Activated CD4-positive, alpha-beta T cell treated with anti-CD3 and anti-CD28 coated beads, Interleukin-2, amount 50 U/mL, for 24 hours (primary cell): ENCODE results near the gene NCOR1.
A peak's percentile ranks its signal among the peaks of the same experiment; 100 is the strongest.
"Not testable (repeated sequence)": the region's sequence is repeated elsewhere in the genome, so short reads cannot be mapped to it uniquely, and the experiment has no call there.

ENCODE experiments used
- DNase-seq, 2 donors: peaks; one replicate each; pipeline ENCODE4 v3.0.0-alpha.2; 2020; ENCODE audit warnings: low read depth in 1 of 2, low spot score in 1 of 2

The NCOR1 gene

GRCh38 chr17:16215965-16216316, 607 bp upstream of the NCOR1 start:
- no peak for DNase-seq

DNA sequence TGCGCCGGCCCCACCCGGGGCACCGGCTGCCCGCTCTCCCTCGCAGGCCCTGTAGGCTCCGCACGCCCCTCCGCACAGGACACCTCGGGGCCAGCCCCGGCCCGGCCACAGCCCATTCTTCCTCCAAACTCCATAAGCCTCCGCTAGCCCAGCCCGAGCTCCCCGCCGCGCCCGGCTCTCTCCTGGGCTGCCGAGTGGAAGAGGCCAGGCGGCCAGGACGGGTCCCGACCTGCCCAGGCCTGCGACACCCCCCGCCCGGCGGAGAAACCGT, 397 bp downstream of the NCOR1 start:
- DNase-seq: peak; percentile 17 to 21

DNA sequence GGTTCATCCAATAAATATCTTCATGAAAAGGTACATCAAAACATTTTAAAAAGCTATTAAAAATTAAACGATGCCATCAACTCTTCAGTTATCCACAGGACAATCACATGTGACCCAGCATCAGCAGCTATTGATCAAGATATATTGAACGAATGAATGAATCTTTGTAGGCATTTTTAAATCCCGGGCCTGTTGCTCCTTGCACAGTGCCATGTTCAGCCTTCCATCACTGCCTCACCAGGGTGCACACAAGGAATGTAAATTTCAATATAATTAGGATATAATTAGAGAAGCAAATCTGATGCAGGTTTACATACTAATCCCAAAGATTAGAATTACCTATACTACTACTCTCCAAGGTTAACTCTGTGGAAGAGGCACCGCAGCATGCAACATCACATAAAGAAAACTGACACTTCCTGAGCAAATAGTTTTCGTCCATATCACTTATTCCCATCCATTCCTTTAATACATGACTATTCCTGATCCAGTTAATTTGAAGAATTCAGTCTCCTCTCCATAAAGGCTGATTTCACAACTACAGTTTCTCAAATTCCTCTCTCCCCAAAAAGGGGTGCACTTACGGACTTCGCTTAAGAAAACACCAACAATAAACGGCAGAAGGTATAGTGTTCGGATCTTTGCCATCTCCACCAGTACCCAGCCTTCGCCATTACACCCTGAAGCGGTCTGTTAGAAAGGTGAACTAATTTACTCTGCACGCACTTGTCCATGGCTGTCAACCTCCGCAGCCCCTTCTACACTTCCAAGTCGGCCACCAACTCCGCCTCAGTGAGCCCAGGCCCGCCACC, 938 bp downstream of the NCOR1 start:
- no peak for DNase-seq

DNA sequence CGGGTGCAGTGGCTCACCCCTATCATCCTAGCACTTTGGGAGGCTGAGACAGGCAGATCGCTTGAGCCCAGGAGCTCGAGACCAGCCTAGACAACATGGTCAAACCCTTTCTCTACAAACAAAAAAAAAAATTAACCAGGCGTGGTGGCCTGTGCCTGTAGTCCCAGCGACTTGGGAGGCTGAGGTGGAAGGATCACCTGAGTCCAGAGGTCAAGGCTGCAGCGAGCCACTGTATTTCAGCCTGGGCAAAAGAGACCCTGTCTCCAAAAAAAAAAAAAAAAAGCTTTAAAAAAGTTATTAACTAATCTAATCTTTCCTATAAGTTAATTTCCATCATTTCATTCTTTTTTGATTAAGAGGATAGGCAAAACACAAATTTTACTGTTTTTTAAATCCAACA, 2.5 kb downstream of the NCOR1 start:
- no peak for DNase-seq

DNA sequence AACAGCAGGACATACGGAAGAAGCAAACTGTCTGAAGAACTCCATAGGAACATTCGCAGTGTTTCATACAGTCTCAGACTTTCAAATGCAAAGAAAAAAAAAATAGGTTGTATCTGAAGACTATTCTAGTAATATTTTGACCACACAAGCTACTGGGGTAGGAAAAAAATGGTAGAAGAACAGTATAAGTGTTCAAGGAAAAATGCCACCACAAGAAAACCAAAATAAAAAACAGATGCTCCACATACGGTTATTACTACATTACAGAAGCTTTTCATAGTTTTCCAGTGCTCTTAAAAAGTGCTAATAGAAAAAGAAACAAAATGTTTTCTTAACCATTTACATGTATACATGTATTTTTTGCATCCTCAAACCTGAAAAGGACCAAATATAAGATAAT, 3.7 kb downstream of the NCOR1 start:
- DNase-seq: no peak

DNA sequence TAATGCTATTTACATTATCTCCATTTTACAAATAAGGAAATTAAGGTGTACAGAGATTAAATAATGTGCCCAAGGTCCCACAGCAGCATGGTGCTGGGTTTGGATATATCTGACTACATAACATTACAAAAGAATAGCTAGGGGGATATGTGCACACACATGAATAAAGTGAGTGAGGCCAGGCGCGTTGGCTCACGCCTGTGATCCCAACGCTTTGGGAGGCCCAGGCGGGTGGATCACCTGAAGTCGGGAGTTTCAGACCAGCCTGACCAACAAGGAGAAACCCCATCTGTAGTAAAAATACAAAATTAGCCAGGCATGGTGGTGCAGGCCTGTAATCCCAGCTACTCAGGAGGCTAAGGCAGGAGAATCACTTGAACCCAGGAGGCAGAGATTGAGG, 10.6 kb downstream of the NCOR1 start:
- DNase-seq: not testable (repeated sequence)

DNA sequence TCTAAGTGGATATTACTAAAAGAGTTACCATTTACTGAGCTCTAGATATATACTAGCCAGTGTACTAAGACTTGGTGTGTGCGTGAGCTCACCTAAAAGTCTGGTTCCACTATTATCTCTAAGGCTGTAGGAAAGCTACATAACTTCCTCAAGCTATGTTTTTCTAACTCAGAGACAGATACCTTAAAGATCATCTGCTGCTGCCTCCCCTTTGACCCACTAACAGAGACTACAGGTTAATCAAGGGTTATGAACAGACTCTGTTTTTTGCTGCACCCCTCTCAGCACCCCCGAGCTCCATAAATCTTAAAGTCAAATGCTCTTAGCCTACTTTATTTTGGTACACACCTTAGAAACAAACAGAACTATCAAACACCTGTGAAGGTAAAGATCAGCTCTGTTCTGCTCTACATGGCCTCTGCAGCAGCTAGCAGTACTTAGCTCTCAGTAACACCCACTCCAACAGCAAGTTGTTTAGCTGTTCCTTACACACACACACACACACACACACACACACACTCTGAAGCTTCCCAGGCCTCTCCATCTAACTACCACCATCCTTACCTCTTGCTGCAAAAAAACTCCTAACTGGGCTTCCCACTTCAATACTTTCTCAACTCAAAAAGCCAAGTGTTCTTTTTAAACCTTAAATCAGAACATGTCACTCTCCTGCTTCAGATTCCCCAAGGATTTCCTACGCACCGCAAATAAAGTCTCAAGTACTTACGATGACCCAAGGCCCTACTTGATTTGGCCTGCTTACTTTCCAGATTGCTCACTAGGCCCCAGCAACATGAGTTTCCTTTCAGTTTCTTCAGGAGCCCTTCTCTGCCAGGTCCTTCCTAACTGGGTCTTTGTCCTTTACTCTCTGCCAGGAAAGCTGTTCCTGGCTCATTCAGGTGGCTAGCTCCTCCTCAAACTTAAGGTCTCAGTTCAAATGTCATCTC, 12.5 kb downstream of the NCOR1 start:
- not testable (repeated sequence) for DNase-seq

DNA sequence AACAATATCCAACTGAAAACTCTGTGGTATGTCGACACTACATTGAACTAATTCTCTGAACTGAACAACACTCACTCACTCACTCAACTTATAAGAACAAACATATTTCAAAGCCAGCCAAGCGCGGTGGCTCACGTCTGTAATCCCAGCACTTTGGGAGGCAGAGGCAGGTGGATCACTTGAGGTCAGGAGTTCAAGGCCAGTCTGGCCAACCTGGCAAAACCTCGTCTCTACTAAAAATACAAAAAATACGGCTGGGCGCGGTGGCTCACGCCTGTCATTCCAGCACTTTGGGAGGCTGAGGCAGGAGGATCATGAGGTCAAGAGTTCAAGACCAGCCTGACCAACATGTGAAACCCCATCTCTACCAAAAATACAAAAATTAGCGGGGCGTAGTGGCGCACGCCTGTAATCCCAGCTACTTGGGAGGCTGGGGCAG, 13.6 kb downstream of the NCOR1 start:
- DNase-seq: not testable (repeated sequence)

GRCh38 chr17:16199093-16199492, 16.2 kb downstream of the NCOR1 start:
- no peak for DNase-seq

DNA sequence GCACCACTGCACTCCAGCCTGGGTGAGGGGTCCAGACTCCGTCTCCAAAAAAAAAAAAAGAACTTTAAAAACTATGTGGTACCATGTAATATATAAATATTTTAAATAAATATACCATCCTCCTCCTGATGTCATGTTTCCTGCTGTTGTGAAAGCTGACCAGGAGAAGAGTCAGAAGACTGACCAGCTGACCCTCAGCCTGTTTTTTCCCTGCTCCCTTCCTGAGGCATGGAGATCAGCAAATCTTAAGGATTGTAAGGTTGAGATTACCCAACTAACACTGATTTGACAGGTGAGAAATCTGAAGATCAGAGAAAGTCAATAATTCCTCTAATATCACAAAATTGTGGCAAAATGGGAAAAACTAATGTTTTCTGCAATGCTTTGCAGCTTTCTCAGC, 18.1 kb downstream of the NCOR1 start:
- DNase-seq: no peak

GRCh38 chr17:16194307-16194835, 21.0 kb downstream of the NCOR1 start:
- DNase-seq: not testable (repeated sequence)

- DNase-seq: no peak
Observed at GRCh38 chr17:16191604-16192003, 23.7 kb downstream of the NCOR1 start.

DNA sequence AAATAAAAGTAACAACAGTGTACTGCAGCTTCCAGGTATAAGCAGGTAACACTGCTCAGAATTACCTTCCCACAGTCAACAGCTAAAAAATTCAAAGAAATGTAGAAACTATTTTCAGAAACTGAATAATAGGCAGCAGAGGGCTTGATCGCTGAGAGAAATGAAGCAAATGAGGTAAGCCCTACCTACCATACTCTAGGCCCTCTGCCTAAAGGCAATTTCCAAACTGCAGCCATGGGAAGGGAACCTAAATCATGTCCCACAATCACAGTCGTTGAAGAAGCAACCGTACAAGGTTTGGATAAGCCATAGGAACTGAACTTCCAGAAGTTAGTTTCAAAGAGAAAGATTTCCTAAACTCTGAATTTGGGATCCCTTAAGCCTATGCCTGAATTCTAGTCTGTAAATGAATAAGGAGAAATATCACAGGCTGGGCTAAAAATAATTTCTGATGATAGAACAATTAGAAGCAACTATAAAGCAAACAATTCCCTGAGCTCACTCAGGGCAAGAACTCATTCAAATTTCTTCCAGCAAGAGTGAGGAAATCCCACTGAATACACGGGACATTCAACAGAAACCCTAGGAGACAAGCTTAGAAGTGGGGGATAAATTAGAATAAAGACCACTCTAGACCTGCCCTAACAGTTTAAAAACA, 24.5 kb downstream of the NCOR1 start:
- no peak for DNase-seq

DNA sequence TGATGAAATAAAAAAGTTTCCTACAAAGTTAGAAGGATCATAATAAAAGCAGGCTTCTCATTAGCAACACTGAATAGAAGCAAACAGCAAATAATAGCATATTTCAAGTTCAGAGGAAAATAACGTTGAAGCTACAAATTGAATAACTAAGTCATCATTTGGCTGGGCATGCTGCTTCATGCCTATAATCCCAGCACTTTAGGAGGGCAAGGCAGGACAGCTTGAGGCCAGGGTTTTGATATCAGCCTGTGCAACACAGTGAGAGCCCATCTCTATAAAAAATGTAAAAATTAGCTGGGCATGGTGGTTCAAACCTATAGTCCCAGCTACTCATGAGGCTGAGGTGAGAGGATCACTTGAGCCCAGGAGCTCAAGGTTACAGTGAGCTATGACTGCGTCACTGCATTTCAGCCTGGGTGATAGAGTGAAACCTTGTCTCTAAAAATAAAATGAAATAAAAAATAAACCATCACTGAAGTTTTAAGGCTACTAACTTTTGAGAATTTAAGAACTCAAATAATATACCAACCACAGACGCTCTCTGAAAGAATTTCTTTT, 25.5 kb downstream of the NCOR1 start:
- DNase-seq: no peak

DNA sequence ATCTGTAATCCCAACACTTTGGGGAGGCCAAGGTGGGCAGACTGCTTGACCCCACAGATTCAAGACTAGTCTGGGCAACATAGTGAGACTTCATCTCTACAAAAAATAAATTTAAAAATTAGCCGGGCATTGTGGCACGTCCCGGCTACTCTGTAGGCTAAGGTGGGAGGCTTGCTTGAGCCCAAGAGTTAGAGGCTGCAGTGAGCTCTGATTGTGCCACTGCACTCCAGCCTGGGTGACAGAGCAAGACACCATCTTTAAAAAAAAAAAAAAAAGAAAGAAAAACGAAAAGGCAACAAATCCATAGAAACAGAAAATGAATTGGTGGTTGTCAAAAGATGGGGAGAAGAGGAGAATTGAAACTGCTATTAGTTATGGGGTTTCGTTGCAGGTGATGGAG, 27.7 kb downstream of the NCOR1 start:
- no peak for DNase-seq

- DNase-seq: no peak
Observed at GRCh38 chr17:16181581-16181980, 33.8 kb downstream of the NCOR1 start.

DNA sequence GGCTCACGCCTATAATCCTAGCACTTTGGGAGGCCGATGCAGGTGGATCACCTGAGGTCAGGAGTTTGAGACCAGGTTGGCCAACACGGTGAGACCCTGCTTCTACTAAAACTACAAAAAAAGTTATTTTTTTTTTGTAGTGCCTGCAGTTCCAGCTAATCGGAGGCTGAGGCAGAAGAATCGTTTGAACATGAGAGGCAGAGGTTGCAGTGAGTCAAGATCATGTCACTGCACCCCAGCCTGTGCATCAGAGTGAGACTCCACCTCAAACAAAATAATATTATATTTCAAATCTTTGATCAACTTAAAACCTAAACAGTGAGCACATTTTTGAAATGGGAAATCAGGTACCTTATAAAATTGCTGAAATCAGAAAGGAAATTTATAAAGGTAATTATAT, 36.5 kb downstream of the NCOR1 start:
- no peak for DNase-seq

GRCh38 chr17:16171613-16172012, 43.7 kb downstream of the NCOR1 start:
- no peak for DNase-seq

GRCh38 chr17:16166766-16167165, 48.6 kb downstream of the NCOR1 start:
- not testable (repeated sequence) for DNase-seq

GRCh38 chr17:16158714-16159113, 56.6 kb downstream of the NCOR1 start:
- DNase-seq: no peak

DNA sequence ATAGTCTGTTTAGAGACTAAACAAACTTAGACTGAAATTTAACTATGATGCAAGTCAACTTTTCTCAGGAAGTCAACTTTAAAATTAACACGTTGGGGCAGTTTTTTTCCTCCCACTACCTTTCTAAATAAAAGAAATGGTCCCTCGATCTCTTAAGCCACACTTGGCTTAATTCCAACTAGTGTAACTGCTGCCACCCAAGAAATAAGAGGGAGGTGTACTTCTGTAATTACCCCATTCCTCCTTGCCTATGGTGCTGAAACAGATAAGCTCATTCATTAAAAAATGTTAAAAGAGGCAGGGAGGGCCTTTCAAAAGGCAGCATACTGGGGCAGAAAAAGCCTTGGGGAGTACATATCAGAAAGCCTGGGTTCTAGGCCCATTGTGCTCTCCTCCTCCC, 59.8 kb downstream of the NCOR1 start:
- DNase-seq: no peak
